ENCODE data around the gene RBCK1. TPM values are rescaled to one million over a fixed set of nuclear protein-coding genes. Genes with fewer than 3 reads are reported as not detected.
A peak's percentile ranks its signal among the peaks of the same experiment; 100 is the strongest.

Gene RBCK1
- total and polyA plus RNA-seq, 9 of the 15 experiments (the other 6 are each of a cell fraction or from before 2014, with no cell fraction given): 5.9 to 59.3 (median 26.5) TPM

GRCh38 chr20:362271-363254, 45.5 kb upstream of the RBCK1 start (continued):
- TF ChIP-seq ZKSCAN8 (CRISPR knock-in tag; IDR thresholded peaks at IDR 0.05): peak; percentile 78
- TF ChIP-seq PKNOX1 (IDR thresholded peaks at IDR 0.05): peak; percentile 67
- TF ChIP-seq POLR2G (IDR thresholded peaks at IDR 0.05; ENCODE audit: low read depth, low read length): peak; percentile 8; the same call in 1 of the 2 replicates
- TF ChIP-seq CEBPB (tag; IDR thresholded peaks at IDR 0.05): peak; percentile 79
- peak; percentile 99 for TF ChIP-seq CEBPG (CRISPR knock-in tag; IDR thresholded peaks at IDR 0.05)
- TF ChIP-seq CEBPG (tag; conservative IDR thresholded peaks at IDR 0.05 in 1 of 2, IDR thresholded peaks at IDR 0.05 in 1 of 2): peak; percentile 78 to 92
- TF ChIP-seq, protein P1, sequence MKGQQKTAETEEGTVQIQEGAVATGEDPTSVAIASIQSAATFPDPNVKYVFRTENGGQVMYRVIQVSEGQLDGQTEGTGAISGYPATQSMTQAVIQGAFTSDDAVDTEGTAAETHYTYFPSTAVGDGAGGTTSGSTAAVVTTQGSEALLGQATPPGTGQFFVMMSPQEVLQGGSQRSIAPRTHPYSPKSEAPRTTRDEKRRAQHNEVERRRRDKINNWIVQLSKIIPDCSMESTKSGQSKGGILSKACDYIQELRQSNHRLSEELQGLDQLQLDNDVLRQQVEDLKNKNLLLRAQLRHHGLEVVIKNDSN (CRISPR knock-in tag; IDR thresholded peaks at IDR 0.05): peak; percentile 97
- TF ChIP-seq, protein P2, sequence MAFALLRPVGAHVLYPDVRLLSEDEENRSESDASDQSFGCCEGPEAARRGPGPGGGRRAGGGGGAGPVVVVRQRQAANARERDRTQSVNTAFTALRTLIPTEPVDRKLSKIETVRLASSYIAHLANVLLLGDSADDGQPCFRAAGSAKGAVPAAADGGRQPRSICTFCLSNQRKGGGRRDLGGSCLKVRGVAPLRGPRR (CRISPR knock-in tag; IDR thresholded peaks at IDR 0.05): peak; percentile 39; the same call in 1 of the 2 replicates
- TF ChIP-seq NBN (IDR thresholded peaks at IDR 0.05; ENCODE audit: low read depth): no peak
- peak; percentile 55 to 64 for TF ChIP-seq RAD21 (CRISPR knock-in tag; conservative IDR thresholded peaks at IDR 0.05 in 1 of 2, IDR thresholded peaks at IDR 0.05 in 1 of 2)
- TF ChIP-seq POU5F1 (IDR thresholded peaks at IDR 0.05; ENCODE audit: borderline replicate concordance, low read depth, low read length, partially characterized antibody): no peak
- TF ChIP-seq ZNF41 (CRISPR knock-in tag; conservative IDR thresholded peaks at IDR 0.05): peak; percentile 63; the same call in 1 of the 2 replicates
- TF ChIP-seq ZNF639 (CRISPR knock-in tag; conservative IDR thresholded peaks at IDR 0.05 in 1 of 2, IDR thresholded peaks at IDR 0.05 in 1 of 2): peak in 1 of 2 experiments; percentile 38; a peak in 1 of 4 replicates
- TF ChIP-seq ZNF239 (CRISPR knock-in tag; IDR thresholded peaks at IDR 0.05): peak; percentile 84
- TF ChIP-seq ZNF165 (CRISPR knock-in tag; IDR thresholded peaks at IDR 0.05; ENCODE audit: borderline replicate concordance): peak; percentile 89
- no peak for TF ChIP-seq TAF7 (tag; IDR thresholded peaks at IDR 0.05)
- TF ChIP-seq MEF2D (tag; conservative IDR thresholded peaks at IDR 0.05; ENCODE audit: low read depth): peak; percentile 73; the same call in 1 of the 2 replicates
- TF ChIP-seq, protein P3, sequence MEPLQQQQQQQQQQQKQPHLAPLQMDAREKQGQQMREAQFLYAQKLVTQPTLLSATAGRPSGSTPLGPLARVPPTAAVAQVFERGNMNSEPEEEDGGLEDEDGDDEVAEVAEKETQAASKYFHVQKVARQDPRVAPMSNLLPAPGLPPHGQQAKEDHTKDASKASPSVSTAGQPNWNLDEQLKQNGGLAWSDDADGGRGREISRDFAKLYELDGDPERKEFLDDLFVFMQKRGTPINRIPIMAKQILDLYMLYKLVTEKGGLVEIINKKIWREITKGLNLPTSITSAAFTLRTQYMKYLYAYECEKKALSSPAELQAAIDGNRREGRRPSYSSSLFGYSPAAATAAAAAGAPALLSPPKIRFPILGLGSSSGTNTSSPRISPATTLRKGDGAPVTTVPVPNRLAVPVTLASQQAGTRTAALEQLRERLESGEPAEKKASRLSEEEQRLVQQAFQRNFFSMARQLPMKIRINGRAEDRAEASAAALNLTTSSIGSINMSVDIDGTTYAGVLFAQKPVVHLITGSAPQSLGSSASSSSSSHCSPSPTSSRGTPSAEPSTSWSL (CRISPR knock-in tag; IDR thresholded peaks at IDR 0.05; ENCODE audit: borderline replicate concordance): 0 out of 2 replicates have a peak, but pooled peaks have one; percentile 36
- peak; percentile 44; the same call in 1 of the 2 replicates for TF ChIP-seq HSF4 (CRISPR knock-in tag; IDR thresholded peaks at IDR 0.05; ENCODE audit: borderline replicate concordance)
- no peak for TF ChIP-seq TBL1XR1 (IDR thresholded peaks at IDR 0.05; ENCODE audit: low read length in 2 of 2)
